ENCODE measurements around the gene COL26A1.
"Not testable (repeated sequence)": the region's sequence is repeated elsewhere in the genome, so short reads cannot be mapped to it uniquely, and the experiment has no call there.

The COL26A1 gene

DNA sequence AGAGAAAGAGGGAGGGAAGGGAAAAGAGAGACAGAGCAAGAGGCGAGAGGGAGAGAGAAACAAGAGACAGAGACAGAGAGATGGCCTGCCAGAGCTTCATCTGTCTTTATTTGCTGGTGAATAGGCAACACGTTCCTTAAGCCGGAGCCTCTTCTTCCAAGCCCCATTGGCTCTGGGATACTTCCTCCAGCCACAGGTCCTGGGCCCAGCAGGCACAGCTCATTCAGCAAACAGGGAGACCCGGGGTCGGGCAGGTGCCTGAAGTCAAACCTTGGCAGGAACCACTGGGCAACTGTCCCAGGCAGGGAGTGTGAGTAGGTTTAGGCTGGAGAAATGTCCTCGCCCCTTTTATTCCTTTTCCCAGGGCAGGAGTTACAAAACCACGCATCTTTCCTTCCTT, 198.2 kb downstream of the COL26A1 start:
- in situ Hi-C loops (cut with HindIII; ENCODE audit: low sequenced_read_pairs) = no loop called here
- DNase-seq (ENCODE audit: low read depth) = no peak
- H3K4me3 ChIP-seq (ENCODE audit: low read depth, low read length) = no peak overlapping the region
- TF ChIP-seq, protein P1, sequence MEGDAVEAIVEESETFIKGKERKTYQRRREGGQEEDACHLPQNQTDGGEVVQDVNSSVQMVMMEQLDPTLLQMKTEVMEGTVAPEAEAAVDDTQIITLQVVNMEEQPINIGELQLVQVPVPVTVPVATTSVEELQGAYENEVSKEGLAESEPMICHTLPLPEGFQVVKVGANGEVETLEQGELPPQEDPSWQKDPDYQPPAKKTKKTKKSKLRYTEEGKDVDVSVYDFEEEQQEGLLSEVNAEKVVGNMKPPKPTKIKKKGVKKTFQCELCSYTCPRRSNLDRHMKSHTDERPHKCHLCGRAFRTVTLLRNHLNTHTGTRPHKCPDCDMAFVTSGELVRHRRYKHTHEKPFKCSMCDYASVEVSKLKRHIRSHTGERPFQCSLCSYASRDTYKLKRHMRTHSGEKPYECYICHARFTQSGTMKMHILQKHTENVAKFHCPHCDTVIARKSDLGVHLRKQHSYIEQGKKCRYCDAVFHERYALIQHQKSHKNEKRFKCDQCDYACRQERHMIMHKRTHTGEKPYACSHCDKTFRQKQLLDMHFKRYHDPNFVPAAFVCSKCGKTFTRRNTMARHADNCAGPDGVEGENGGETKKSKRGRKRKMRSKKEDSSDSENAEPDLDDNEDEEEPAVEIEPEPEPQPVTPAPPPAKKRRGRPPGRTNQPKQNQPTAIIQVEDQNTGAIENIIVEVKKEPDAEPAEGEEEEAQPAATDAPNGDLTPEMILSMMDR (IDR thresholded peaks at IDR 0.05; ENCODE audit: low read depth, low read length, missing control alignments) = no peak

GRCh38 chr7:101561293-101561692, 198.6 kb downstream of the COL26A1 start:
- DNase-seq (ENCODE audit: low read depth); H3K4me3 ChIP-seq (ENCODE audit: low read depth, low read length); in situ Hi-C loops (cut with HindIII; ENCODE audit: low sequenced_read_pairs): not testable (repeated sequence)

DNA sequence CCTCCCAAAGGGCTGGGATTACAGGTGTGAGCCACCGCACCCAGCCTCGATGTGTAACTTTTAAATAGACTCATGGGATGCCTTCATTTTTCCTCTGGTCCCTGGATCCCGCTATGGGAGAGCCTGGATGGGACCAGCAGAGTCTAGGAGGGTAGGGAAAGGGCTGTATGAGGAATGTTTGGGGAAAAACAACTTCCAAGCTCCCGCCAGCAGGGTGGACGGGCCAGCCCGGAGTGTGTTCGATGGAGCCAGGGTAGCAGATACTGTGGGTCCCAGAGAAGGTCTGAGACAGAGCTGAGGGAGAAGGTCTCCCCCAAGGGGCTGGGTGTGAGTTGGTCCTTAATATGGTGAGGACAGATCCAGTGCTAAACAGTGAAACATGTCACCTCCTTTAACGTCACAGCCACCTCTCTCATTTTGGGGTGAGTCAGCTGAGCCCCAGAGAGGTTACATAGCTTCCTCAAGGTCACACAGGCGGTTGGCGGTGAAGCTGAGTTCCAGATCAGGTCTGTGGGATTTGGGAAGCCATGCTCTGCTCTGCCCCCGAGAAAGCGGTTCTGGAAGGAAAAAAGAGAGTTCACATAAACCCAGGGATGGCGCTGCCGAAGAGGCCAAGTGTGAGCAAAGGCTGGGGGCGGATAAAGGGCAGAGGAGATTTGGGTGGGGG, 200.0 kb downstream of the COL26A1 start:
- TF ChIP-seq, protein P1 (IDR thresholded peaks at IDR 0.05; ENCODE audit: low read depth, low read length, missing control alignments) = no peak
- no peak for DNase-seq (ENCODE audit: low read depth)
- H3K4me3 ChIP-seq (ENCODE audit: low read depth, low read length) = no peak overlapping the region
- in situ Hi-C loops (cut with HindIII; ENCODE audit: low sequenced_read_pairs) = no loop called here

DNA sequence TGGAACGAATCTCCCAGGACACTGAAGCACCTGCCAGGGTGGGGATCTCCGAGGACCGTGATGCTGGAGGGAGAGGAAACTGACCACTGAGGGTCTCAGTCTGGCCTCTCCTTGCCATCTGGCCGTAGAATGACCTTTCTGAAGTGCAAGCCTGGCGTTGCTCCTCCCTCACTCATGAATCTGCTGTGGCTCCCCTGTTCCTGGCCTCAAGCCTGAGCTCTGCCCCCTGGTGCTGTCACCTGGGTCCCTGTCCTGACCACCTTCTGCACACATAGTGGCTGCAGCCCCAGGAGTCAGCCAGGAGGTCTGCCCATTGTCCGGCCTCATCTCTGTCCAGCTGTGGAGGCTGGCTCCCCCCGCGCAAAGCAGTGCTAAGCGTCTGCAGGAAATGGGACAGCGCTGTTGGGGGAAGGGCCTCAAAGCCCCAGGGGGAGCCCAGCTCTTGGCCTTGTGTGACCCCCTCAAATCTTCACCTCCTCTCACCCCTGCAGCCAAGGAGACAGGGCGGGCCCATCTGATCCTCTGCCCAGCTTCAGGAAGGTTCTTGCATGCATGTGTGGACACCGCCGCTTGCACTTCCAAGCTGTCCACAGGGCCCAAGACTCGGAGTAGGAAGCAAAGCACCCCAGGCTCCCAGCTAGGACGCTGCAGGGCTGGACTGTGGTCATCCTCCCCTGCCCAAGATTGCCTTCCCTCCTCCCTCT, 200.7 kb downstream of the COL26A1 start:
- H3K4me3 ChIP-seq (ENCODE audit: low read depth, low read length) = no peak overlapping the region
- in situ Hi-C loops (cut with HindIII; ENCODE audit: low sequenced_read_pairs) = no loop called here
- DNase-seq (ENCODE audit: low read depth) = no peak
- TF ChIP-seq, protein P1 (IDR thresholded peaks at IDR 0.05; ENCODE audit: low read depth, low read length, missing control alignments) = no peak

DNA sequence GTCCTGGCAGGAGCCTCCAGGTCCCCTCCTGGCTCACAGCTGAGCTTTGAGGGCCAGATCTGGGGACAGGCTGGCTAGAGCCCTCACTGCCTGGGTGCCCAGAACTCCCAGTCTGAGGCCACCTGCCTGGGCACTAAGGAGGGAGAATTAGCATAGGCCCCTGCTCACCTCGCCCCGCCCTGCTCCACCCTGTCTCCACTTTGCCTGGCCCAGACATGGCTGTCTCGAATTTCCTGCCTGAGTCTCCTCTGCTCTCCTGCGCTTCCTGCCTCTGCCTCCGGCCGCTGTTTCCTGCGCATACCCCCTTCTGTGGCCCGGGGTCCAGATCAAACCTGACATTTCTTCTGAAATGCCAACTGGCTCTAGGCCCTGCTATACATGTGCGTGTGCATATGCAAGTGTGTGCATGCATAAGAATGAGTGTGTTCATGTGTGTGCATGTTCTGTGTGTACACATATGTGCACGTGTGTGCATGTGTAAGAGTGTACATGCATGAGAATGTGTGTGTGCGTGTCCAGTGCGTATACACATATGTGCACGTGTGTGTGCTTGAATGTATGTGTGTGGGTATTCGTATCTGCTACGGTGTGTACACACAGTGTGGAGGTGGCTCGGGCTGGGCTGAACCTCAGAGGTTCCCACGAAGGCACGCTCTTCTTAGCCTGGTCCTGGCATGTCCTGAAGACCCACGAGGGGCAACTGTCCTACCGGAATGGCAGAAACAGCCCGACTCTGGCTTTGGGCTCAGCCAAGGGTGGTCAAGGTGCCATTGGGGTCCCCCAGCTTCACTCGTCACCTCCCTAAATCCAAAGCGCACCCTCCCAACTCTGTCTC, 201.5 kb downstream of the COL26A1 start:
- H3K4me3 ChIP-seq (ENCODE audit: low read depth, low read length) = no peak overlapping the region
- TF ChIP-seq, protein P1 (IDR thresholded peaks at IDR 0.05; ENCODE audit: low read depth, low read length, missing control alignments) = no peak
- in situ Hi-C loops (cut with HindIII; ENCODE audit: low sequenced_read_pairs) = no loop called here
- DNase-seq (ENCODE audit: low read depth) = no peak

GRCh38 chr7:101564778-101565211, 202.1 kb downstream of the COL26A1 start:
- in situ Hi-C loops (cut with HindIII; ENCODE audit: low sequenced_read_pairs) = loop anchor here (5.0 kb wide), 1 partner anchor 68 kb away; no protein-coding TSS in a partner anchor
- H3K4me3 ChIP-seq (ENCODE audit: low read depth, low read length) = no peak overlapping the region
- TF ChIP-seq, protein P1 (IDR thresholded peaks at IDR 0.05; ENCODE audit: low read depth, low read length, missing control alignments) = no peak
- DNase-seq (ENCODE audit: low read depth) = no peak

Measured in astrocyte of the cerebellum (primary cell).